Testis (tissue), 2 donors: ENCODE results near the gene SLC25A36.

Source experiments
- CTCF ChIP-seq, 3 experiments: fragments of 450-650 bp in 2 of 3; fragments of 200-600 bp in 1 of 3; sonication (generic) in 1 of 3; IDR thresholded peaks; one replicate each; pipeline ENCODE4 v1.5.1; 2016 to 2019; ENCODE audit warnings: antibody characterized with exemption in 3 of 3, mild to moderate bottlenecking in 2 of 3, moderate library complexity in 1 of 3
- POLR2A ChIP-seq: fragments of 450-650 bp; IDR thresholded peaks from one replicate; pipeline ENCODE4 v1.6.1; 2017; ENCODE audit warnings: antibody characterized with exemption, mild to moderate bottlenecking, moderate library complexity

DNA sequence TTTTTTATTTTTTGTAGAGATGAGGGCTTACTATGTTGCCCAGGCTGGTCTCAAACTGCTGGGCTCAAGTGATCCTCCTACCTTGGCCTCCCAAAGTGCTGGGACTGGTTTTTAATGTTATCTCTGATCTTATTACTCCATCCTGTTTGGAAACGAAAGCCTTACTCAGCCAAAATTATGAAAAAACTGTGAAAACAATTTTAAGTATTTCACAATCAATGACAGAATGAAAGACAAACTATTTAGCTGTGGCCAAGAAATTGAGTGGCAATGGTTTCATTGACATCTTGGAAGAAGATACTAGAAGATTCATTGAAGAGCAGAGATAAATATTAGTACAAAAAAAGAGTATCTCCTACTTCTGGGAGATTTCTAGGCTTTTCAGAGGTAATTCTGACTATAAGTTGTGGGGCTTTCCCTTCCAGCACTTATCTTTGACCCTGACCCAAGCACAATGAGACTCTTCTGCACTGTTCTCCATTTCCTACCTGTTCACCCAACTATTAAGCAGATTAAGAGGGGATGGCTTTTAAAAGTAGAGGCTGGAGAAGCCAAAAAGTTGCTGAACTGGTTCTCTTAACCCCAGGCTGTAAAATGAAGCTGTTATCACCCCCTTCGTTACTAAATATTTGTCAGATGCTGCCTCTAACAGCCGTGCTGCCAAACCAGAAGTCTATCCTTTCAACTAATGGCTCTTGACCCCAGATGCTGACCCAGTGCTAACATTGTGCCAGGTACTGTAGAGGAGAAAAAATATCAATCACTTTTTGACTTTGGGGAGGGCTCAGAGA is 14.2 kb upstream of the SLC25A36 start:
- no peak for TF ChIP-seq POLR2A
- TF ChIP-seq CTCF (IDR thresholded peaks at IDR 0.05): no peak
